ENCODE measurements around the gene TMEM30B. TPM values are rescaled to one million over a fixed set of nuclear protein-coding genes. Genes with fewer than 3 reads are reported as not detected.

Gene TMEM30B
- polyA plus RNA-seq, 1 of the 3 experiments (the other 2 are of a cell fraction), result 0.15 TPM

- Histone ChIP-seq H3K27ac (ENCODE audit: low read depth in 2 of 2, low read length in 1 of 2) (no peak overlapping the region), H3K9ac (no peak overlapping the region), H3K4me1 (ENCODE audit: control insufficient read depth in 1 of 2, insufficient read depth in 2 of 2, low read depth in 1 of 2, low read length in 1 of 2) (no peaks in the 10 kb centered on the region; a peak in 1 of 4 replicates), H4K20me1 (ENCODE audit: insufficient read depth) (no peaks in the 10 kb centered on the region), H3F3A (replicated peaks; ENCODE audit: insufficient read depth) (no peaks in the 10 kb centered on the region), H2AFZ (ENCODE audit: low read depth) (no peak overlapping the region), H3K9me2 (no peaks in the 10 kb centered on the region), H3K79me2 (ENCODE audit: insufficient read depth) (no peaks in the 10 kb centered on the region), H3K27me3 (ENCODE audit: insufficient read depth) (no peaks in the 10 kb centered on the region), H3K9me3 (no peaks in the 10 kb centered on the region), H3K4me3 (ENCODE audit: low read depth in 2 of 2, low read length in 1 of 2) (no peak overlapping the region), H3K4me2 (no peak overlapping the region), H3K36me3 (replicated peaks in 1 of 2; ENCODE audit: control insufficient read depth in 1 of 2, insufficient read depth in 2 of 2, low read length in 1 of 2) (no peaks in the 10 kb centered on the region)
- no peak for DNase-seq
- TF ChIP-seq YY1 (IDR thresholded peaks at IDR 0.05; ENCODE audit: low read depth), result no peak
- TF ChIP-seq, protein P1, sequence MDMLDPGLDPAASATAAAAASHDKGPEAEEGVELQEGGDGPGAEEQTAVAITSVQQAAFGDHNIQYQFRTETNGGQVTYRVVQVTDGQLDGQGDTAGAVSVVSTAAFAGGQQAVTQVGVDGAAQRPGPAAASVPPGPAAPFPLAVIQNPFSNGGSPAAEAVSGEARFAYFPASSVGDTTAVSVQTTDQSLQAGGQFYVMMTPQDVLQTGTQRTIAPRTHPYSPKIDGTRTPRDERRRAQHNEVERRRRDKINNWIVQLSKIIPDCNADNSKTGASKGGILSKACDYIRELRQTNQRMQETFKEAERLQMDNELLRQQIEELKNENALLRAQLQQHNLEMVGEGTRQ (IDR thresholded peaks at IDR 0.05; ENCODE audit: borderline replicate concordance, low read depth, low read length), result no peak
- TF ChIP-seq, protein P2, sequence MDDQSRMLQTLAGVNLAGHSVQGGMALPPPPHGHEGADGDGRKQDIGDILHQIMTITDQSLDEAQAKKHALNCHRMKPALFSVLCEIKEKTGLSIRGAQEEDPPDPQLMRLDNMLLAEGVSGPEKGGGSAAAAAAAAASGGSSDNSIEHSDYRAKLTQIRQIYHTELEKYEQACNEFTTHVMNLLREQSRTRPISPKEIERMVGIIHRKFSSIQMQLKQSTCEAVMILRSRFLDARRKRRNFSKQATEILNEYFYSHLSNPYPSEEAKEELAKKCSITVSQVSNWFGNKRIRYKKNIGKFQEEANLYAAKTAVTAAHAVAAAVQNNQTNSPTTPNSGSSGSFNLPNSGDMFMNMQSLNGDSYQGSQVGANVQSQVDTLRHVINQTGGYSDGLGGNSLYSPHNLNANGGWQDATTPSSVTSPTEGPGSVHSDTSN (IDR thresholded peaks at IDR 0.05), result no peak
- no peak for TF ChIP-seq FOXJ3 (CRISPR knock-in tag; IDR thresholded peaks at IDR 0.05)
- TF ChIP-seq TEAD4 (IDR thresholded peaks at IDR 0.05; ENCODE audit: borderline replicate concordance, insufficient read depth), result no peak
- TF ChIP-seq CHD2 (IDR thresholded peaks at IDR 0.05; ENCODE audit: low read length, partially characterized antibody), result no peak
- TF ChIP-seq, protein P3, sequence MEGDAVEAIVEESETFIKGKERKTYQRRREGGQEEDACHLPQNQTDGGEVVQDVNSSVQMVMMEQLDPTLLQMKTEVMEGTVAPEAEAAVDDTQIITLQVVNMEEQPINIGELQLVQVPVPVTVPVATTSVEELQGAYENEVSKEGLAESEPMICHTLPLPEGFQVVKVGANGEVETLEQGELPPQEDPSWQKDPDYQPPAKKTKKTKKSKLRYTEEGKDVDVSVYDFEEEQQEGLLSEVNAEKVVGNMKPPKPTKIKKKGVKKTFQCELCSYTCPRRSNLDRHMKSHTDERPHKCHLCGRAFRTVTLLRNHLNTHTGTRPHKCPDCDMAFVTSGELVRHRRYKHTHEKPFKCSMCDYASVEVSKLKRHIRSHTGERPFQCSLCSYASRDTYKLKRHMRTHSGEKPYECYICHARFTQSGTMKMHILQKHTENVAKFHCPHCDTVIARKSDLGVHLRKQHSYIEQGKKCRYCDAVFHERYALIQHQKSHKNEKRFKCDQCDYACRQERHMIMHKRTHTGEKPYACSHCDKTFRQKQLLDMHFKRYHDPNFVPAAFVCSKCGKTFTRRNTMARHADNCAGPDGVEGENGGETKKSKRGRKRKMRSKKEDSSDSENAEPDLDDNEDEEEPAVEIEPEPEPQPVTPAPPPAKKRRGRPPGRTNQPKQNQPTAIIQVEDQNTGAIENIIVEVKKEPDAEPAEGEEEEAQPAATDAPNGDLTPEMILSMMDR (IDR thresholded peaks at IDR 0.05), result no peak
- no peak for TF ChIP-seq FOSL2 (IDR thresholded peaks at IDR 0.05; ENCODE audit: borderline replicate concordance, low read depth)
- no peak for TF ChIP-seq RCOR1 (IDR thresholded peaks at IDR 0.05; ENCODE audit: low read length)
- TF ChIP-seq GATA2 (CRISPR knock-in tag; IDR thresholded peaks at IDR 0.05), result no peak
- no peak for TF ChIP-seq ZBTB33 (IDR thresholded peaks at IDR 0.05; ENCODE audit: borderline replicate concordance, low read depth)
- no peak for TF ChIP-seq SMC3 (IDR thresholded peaks at IDR 0.05; ENCODE audit: low read depth, low read length)
- CTCF ChIA-PET, result interaction anchor here (0.6 to 6.5 kb wide), 3 partner anchors 8 to 655 kb away, joined by 3 to 30 read pairs (median 3); no protein-coding TSS in a partner anchor
- POLR2A ChIA-PET, result no interaction called here
- WGBS (ENCODE audit: low lambda C conversion rate), result 81% methylated on average over 7 of the region's 7 CpGs
Observed at GRCh38 chr14:61238611-61239245, 42.4 kb downstream of the TMEM30B start.

Measured in SK-N-SH (cell line).